ENCODE results near the gene SLC37A4. TPM values are rescaled to one million over a fixed set of nuclear protein-coding genes. Genes with fewer than 3 reads are reported as not detected.

Gene SLC37A4
- total and polyA plus RNA-seq, 2 of the 13 experiments (the other 11 are each of a cell fraction or from before 2014, with no cell fraction given), result 43.0 to 56.1 TPM

- 0 out of 2 replicates have a peak, but pooled peaks have one; percentile 17 for TF ChIP-seq ELF3 (CRISPR knock-in tag; IDR thresholded peaks at IDR 0.05)
- peak; percentile 35; the same call in 1 of the 2 replicates for TF ChIP-seq MLX (CRISPR knock-in tag; IDR thresholded peaks at IDR 0.05)
- peak; percentile 97 for TF ChIP-seq FOSL2 (CRISPR knock-in tag; IDR thresholded peaks at IDR 0.05)
- TF ChIP-seq TCF7 (IDR thresholded peaks at IDR 0.05; ENCODE audit: low read depth), result peak; percentile 40; the same call in 1 of the 2 replicates
Measured at GRCh38 chr11:118998822-118999221, 31.9 kb downstream of the SLC37A4 start (continued).

- Histone ChIP-seq H3K36me3 (replicated peaks in 1 of 2; ENCODE audit: control insufficient read depth in 1 of 2, insufficient read depth in 2 of 2, low read length in 2 of 2) (peaks cover 6 to 17% of the 10 kb centered on the region in 2 experiments; a peak in 3 of 5 replicates), H3K4me2 (ENCODE audit: low read depth, low read length) (peak overlapping the region; percentile 80), H3K4me1 (ENCODE audit: insufficient read depth, low read length) (peaks cover 42% of the 10 kb centered on the region), H3K79me2 (ENCODE audit: insufficient read depth, low read length) (peaks cover 35% of the 10 kb centered on the region), H3K27ac (ENCODE audit: extremely low read length, insufficient read depth, low read length) (peak overlapping the region; percentile 56), H2AFZ (ENCODE audit: low read length) (no peak overlapping the region), H3K4me3 (replicated peaks in 1 of 3; ENCODE audit: insufficient read depth in 1 of 3, low read depth in 2 of 3, low read length in 3 of 3) (peak overlapping the region; percentile 79 to 91 (median 90)), H3K9ac (ENCODE audit: insufficient read depth, low read depth, low read length) (peak overlapping the region; percentile 74), H4K20me1 (ENCODE audit: insufficient read depth, low read length) (no peaks in the 10 kb centered on the region), H3K9me3 (ENCODE audit: low read length) (no peaks in the 10 kb centered on the region), H3K27me3 (ENCODE audit: control insufficient read depth in 1 of 2, insufficient read depth in 2 of 2, low read length in 2 of 2) (no peaks in the 10 kb centered on the region; a peak in 1 of 5 replicates)
- in situ Hi-C loops (cut with HindIII; ENCODE audit: extremely low pct_ligation_motif_present, low pct_unique_long_range_greater_than_20kb) (no loop called here), intact Hi-C loops (cut with micrococcal nuclease; ENCODE audit: unreplicated experiment) (loop anchor here (2.0 kb wide), 1 partner anchor 32 kb away; the partner anchor contains the start of gene SLC37A4)
- DNase-seq (ENCODE audit: low spot score), result no peak
- FAIRE-seq, result no peak
- POLR2A ChIA-PET, result interaction anchor here (1.0 to 2.8 kb wide), 15 partner anchors 15 to 207 kb away, joined by 3 to 66 read pairs (median 5); partner anchors contain the start of genes DDX6, DPAGT1, NLRX1 and RPS25
- peak; percentile 36 for ATAC-seq
- CTCF ChIA-PET (ENCODE audit: low intra/inter-chr PET ratio, low total read pairs), result no interaction called here
- TSS peak; percentile 65 for BruUV-seq (replicated peaks)
- WGBS (ENCODE audit: low lambda C conversion rate), result 0% methylated on average over 5 of the region's 19 CpGs
- TF ChIP-seq ZNF383 (CRISPR knock-in tag; IDR thresholded peaks at IDR 0.05; ENCODE audit: borderline replicate concordance), result 0 out of 2 replicates have a peak, but pooled peaks have one; percentile 58
- TF ChIP-seq ZNF414 (CRISPR knock-in tag; IDR thresholded peaks at IDR 0.05), result 0 out of 2 replicates have a peak, but pooled peaks have one; percentile 2
- peak; percentile 9; the same call in 1 of the 2 replicates for TF ChIP-seq HOXA5 (CRISPR knock-in tag; IDR thresholded peaks at IDR 0.05)
- TF ChIP-seq ZBTB10 (CRISPR knock-in tag; IDR thresholded peaks at IDR 0.05; ENCODE audit: borderline replicate concordance), result peak; percentile 1; the same call in 1 of the 2 replicates
- TF ChIP-seq ZNF691 (CRISPR knock-in tag; IDR thresholded peaks at IDR 0.05; ENCODE audit: borderline replicate concordance, low read depth), result peak; percentile 25; the same call in 1 of the 2 replicates
- 0 out of 2 replicates have a peak, but pooled peaks have one; percentile 2 for TF ChIP-seq ZNF350 (CRISPR knock-in tag; IDR thresholded peaks at IDR 0.05; ENCODE audit: borderline replicate concordance, low read depth)
- no peak for TF ChIP-seq ZNF574 (CRISPR knock-in tag; IDR thresholded peaks at IDR 0.05)
Measured at GRCh38 chr11:118998388-118998717, 32.3 kb downstream of the SLC37A4 start.

Data from HepG2 (cell line).